Measurements from ENCODE around the gene CD37.
"Not testable (repeated sequence)": the region's sequence is repeated elsewhere in the genome, so short reads cannot be mapped to it uniquely, and the experiment has no call there.

Gene CD37, protein sequence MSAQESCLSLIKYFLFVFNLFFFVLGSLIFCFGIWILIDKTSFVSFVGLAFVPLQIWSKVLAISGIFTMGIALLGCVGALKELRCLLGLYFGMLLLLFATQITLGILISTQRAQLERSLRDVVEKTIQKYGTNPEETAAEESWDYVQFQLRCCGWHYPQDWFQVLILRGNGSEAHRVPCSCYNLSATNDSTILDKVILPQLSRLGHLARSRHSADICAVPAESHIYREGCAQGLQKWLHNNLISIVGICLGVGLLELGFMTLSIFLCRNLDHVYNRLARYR

DNA sequence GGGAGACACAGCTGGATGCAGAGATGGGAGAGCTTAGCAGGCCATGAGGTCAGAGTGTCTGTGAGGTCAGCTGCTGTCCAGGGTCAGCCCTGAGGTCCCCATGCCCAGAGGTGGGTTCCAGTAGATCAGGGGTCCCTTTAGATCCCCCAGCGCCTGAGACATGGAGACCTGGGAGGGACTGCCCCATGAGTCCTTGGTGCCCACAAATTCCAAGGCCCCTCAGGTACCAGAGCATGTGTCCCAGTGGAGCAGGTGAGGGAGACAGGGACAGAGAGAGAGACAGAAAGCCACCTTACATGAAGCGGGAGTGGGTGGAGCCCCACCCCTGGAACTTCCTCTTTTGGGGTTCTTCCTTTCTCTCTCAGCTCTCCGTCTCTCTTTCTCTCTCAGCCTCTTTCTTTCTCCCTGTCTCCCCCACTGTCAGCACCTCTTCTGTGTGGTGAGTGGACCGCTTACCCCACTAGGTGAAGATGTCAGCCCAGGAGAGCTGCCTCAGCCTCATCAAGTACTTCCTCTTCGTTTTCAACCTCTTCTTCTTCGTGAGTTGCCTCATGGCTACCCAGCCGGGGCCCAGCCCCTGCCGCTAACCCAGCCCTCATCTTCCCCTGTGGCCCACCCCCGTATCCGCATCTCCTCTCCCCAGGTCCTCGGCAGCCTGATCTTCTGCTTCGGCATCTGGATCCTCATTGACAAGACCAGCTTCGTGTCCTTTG lies at the start of gene CD37:
TSS of gene CD37 (plus strand) at position 336 of the 713 bp plus-strand sequence. CDS start at position 471, 135 bp downstream.
- DNase-seq (ENCODE audit: low read depth), result no peak

GRCh38 chr19:49287141-49287770 lies 48.0 kb upstream of the CD37 start:
- no peak for DNase-seq (ENCODE audit: low read depth)

- DNase-seq (ENCODE audit: low read depth), result not testable (repeated sequence)
Observed at GRCh38 chr19:49288205-49288604, 47.0 kb upstream of the CD37 start.

DNA sequence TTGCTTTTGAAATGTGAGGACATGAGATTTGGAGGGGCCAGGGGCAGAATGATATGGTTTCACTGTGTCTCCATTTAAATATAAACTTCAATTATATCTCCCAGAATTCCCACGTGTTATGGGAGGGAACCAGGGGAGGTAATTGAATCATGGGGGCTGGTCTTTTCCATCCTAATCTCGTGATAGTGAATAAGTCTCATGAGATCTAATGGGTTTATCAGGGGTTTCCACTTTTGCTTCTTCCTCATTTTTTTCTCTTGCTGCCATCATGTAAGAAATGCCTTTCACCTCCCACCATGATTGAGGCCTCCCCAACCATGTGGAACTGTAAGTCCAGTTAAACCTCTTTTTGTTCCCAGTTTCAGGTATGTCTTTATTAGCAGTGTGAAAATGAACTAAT lies 45.9 kb upstream of the CD37 start:
- not testable (repeated sequence) for DNase-seq (ENCODE audit: low read depth)

DNA sequence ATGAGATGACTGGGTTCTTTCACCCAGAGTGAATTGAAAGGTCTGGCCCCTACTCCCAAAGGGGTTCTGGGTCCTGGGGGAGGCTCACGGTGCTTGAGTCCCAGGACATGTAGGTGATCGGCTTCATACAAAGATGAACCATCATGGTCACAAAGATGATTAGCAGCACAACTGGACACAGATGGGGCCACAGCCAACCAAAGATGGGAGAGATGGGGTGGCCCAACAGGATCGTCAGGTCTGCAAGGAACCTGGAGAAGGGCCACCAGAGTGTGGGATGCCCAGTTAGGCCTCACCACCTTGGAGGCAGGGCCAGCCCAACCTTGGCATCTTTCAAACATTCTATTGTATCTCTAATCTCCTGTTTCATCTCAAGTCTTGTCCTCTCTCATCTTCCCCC lies 44.7 kb upstream of the CD37 start:
- no peak for DNase-seq (ENCODE audit: low read depth)

- DNase-seq (ENCODE audit: low read depth), result no peak
Observed at GRCh38 chr19:49294401-49294800, 40.8 kb upstream of the CD37 start.

DNA sequence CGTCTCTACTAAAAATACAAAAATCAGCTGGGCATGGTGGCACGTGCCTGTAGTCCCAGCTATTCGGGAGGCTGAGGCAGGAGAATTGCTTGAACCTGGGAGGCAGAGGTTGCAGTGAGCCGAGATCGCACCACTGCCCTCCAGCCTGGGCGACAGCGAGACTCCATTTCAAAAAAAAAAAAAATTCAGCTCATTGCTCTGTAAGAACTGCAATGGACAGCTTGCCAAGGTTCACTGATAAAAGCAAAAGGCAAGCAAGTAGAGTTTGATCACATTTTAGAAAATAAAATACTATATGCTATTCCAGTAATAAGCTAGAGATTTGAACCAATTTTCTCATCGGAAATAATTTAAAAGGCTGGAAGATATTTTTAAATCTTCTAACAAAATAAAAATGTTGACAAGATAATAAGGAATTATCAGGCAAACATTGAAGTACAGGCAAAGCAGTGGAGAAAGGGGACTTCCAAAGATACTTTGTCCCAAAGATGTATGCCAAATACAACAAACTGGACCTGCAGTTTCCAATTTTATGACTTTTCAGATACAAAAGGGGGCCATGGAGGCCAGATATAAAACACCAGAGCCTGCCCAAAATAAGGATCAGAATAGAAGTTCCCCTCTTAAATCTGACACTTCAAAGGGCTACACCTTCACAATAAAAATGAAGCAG lies 39.9 kb upstream of the CD37 start:
- DNase-seq (ENCODE audit: low read depth), result no peak

DNA sequence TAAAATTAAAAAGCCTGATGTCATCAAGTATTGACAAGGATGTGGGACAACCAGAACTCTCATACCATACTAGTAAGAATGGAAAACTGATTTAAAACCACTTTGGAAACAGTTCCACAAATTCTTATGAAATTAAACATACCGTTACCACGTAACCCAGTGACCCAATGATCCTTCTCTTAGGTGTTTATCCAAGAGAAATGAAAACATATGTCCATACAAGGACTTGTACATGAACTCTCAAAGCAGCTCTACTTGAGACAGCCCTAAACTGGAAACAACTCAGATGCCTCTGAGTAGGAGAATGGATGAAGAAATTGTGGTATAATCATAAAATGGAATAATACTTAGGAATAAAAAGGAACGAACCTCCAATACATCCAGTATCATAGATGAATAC lies 37.8 kb upstream of the CD37 start:
- no peak for DNase-seq (ENCODE audit: low read depth)

GRCh38 chr19:49298653-49299052 lies 36.6 kb upstream of the CD37 start:
- DNase-seq (ENCODE audit: low read depth), result not testable (repeated sequence)

GRCh38 chr19:49301165-49301865 lies 33.9 kb upstream of the CD37 start:
- DNase-seq (ENCODE audit: low read depth), result peak; percentile 67

- no peak for DNase-seq (ENCODE audit: low read depth)
Observed at GRCh38 chr19:49301866-49302252, 33.3 kb upstream of the CD37 start.

DNA sequence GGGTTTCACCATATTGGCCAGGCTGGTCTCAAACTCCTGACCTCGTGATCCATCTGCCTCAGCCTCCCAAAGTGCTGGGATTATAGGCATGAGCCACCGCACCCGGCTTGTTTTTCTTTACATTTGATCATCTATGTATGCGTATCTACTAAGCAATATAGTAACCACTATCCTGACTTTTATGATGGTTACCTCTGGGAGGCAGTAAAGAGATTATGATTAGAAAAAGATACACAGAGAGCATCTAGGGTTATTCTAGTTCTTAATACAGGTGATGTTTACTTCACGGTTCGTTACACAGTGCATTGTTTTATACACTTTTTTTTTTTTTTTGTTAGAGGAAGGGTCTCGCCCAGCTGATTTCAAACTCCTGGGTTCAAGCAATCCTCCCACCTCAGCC lies 28.5 kb upstream of the CD37 start:
- DNase-seq (ENCODE audit: low read depth), result peak; percentile 7

DNA sequence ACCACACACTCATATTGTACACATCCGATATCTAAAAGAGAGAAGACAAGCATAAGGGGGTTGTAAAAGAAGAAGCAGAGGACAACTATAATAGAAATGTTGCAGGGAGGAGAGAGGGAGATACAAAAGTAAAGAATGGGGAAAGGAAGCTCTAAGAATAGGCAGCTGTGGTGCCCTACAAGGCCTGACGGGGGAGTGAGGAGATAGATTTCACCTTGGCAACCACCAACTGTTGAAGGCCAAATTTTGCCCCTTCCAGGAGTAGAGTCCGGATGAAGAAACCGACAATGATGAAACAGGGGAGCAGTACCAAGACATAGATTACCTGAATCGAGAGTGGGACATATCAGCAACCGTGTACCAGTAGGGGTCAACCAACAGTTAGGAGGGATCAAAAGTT lies 26.1 kb upstream of the CD37 start:
- no peak for DNase-seq (ENCODE audit: low read depth)

- DNase-seq (ENCODE audit: low read depth), result no peak
Observed at GRCh38 chr19:49315111-49315510, 20.1 kb upstream of the CD37 start.

DNA sequence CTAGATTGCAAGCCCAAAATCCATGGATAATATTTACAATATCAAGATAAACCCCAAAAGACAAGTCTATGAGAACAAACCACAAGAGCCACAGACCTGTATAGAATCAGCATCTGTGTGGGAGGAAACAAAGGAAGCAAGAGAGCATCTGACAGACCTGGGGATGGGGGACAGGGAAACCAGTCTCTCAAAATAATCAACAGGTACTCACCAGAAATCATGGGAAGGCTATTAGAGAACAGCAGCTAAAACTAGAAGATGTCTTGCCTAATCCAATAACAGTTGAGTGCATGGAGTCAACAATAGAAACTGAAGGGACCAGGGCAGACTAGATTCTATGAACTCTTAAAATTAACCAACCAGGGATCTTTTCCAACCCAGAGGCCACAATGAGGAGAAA lies 18.9 kb upstream of the CD37 start:
- DNase-seq (ENCODE audit: low read depth), result no peak

GRCh38 chr19:49318296-49318695 lies 16.9 kb upstream of the CD37 start:
- no peak for DNase-seq (ENCODE audit: low read depth)

GRCh38 chr19:49324801-49325576 lies 10.2 kb upstream of the CD37 start, which contains the start of gene SLC6A16:
TSS of gene SLC6A16 (minus strand) at chr19:49325191. CDS start at chr19:49311347, 13,844 bp downstream.
- no peak for DNase-seq (ENCODE audit: low read depth)

GRCh38 chr19:49325756-49326155 lies 9.4 kb upstream of the CD37 start:
- DNase-seq (ENCODE audit: low read depth), result not testable (repeated sequence)

GRCh38 chr19:49326165-49326704 lies 9.0 kb upstream of the CD37 start:
- DNase-seq (ENCODE audit: low read depth), result no peak

- peak; percentile 49 for DNase-seq (ENCODE audit: low read depth)
Observed at GRCh38 chr19:49327878-49328544, 7.2 kb upstream of the CD37 start.

Data from ELR (cell line).